Stimulated activated CD8-positive, alpha-beta memory T cell treated with anti-CD3 and anti-CD28 coated beads, Interleukin-4, amount 100 ng/mL, for 24 hours (primary cell): ENCODE data around the gene COG5.

ENCODE experiments used
- DNase-seq: peaks from one replicate; pipeline ENCODE4 v3.0.0-alpha.2; 2020; ENCODE audit warnings: low read depth

Gene COG5

GRCh38 chr7:107394276-107394675, 169.4 kb downstream of the COG5 start:
- DNase-seq: no peak

GRCh38 chr7:107392830-107393229, 170.9 kb downstream of the COG5 start:
- DNase-seq: no peak

GRCh38 chr7:107390916-107391315, 172.8 kb downstream of the COG5 start:
- no peak for DNase-seq

- DNase-seq: no peak
These were observed 175.1 kb downstream of the COG5 start for GRCh38 chr7:107388604-107389003.

GRCh38 chr7:107387573-107388219, 176.0 kb downstream of the COG5 start:
- DNase-seq: no peak

GRCh38 chr7:107387128-107387527, 176.6 kb downstream of the COG5 start:
- no peak for DNase-seq

- no peak for DNase-seq
These were observed 177.1 kb downstream of the COG5 start for GRCh38 chr7:107386548-107387102.

- DNase-seq: no peak
These were observed 179.7 kb downstream of the COG5 start for GRCh38 chr7:107384025-107384424.

GRCh38 chr7:107383203-107383602, 180.5 kb downstream of the COG5 start:
- no peak for DNase-seq

GRCh38 chr7:107381453-107381852, 182.3 kb downstream of the COG5 start:
- DNase-seq: no peak

- no peak for DNase-seq
These were observed 190.4 kb downstream of the COG5 start for GRCh38 chr7:107373354-107373753.

- DNase-seq: no peak
These were observed 191.4 kb downstream of the COG5 start for GRCh38 chr7:107372298-107372697.

GRCh38 chr7:107370816-107371215, 192.9 kb downstream of the COG5 start:
- no peak for DNase-seq

- no peak for DNase-seq
These were observed 198.9 kb downstream of the COG5 start for GRCh38 chr7:107364787-107365186.

- no peak for DNase-seq
These were observed 204.0 kb downstream of the COG5 start for GRCh38 chr7:107359520-107360316.

- DNase-seq: no peak
These were observed 208.1 kb downstream of the COG5 start for GRCh38 chr7:107355616-107356015.

- DNase-seq: no peak
These were observed 209.1 kb downstream of the COG5 start for GRCh38 chr7:107354640-107355039.

- DNase-seq: no peak
These were observed 210.0 kb downstream of the COG5 start for GRCh38 chr7:107353701-107354100.

GRCh38 chr7:107345898-107346297, 217.8 kb downstream of the COG5 start:
- no peak for DNase-seq

GRCh38 chr7:107344799-107345198, 218.9 kb downstream of the COG5 start:
- no peak for DNase-seq

- DNase-seq: no peak
These were observed 219.4 kb downstream of the COG5 start for GRCh38 chr7:107344286-107344685.

GRCh38 chr7:107338080-107338479, 225.6 kb downstream of the COG5 start:
- no peak for DNase-seq

GRCh38 chr7:107332488-107333269, 231.0 kb downstream of the COG5 start:
- DNase-seq: no peak
